Germinal center (tissue), 1 donor: ENCODE data around the gene ITGAD.
"Not testable (repeated sequence)": the region's sequence is repeated elsewhere in the genome, so short reads cannot be mapped to it uniquely, and the experiment has no call there.

ENCODE experiments used
- DNase-seq: peaks from one replicate; pipeline ENCODE4 v3.0.0; 2012; ENCODE audit warnings: mixed read lengths, low spot score

The ITGAD gene

GRCh38 chr16:31430380-31431052, 37.4 kb downstream of the ITGAD start:
- DNase-seq = no peak

DNA sequence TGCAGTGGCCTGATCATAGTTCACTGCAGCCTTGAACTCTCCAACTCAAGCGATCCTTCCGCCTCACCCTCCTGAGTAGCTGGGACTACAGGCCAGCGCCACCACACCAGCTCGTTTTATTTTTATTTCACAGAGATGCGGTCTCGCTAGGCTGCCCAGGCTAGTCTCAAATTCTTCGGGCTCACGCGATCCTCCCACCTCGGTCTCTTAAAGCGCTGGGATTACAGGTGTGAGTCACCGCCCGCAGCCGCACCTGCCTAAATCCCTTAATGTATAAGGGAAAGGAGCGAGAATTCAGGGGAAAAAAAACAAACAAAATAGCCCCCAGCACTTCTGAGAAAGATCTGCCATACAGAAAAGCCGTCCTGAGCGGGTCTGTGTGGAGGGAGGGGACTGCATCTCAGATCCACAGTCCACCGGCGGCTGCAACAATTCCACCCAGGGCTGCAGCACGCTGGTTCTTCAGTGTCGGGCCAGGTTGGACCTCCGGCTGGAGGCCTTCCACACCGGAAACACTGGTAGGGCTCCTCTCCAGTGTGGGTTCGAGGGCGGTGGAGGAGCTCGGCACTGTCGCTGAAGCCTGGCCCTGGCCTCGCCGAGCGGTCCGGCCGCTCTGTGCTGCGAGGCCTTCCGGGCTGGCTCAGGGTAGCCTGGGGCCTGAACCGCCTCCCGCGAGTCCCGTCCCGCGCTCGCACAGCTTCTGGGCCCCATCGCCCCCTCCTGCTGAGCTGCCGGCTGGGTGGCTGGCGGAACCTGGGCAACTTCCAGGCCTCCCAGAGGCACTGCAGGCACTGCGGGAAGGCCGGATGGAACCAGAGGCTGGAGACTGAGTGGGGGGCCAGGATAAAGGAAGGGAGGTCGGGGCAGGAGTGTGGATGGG, 42.4 kb downstream of the ITGAD start:
- no peak for DNase-seq

DNA sequence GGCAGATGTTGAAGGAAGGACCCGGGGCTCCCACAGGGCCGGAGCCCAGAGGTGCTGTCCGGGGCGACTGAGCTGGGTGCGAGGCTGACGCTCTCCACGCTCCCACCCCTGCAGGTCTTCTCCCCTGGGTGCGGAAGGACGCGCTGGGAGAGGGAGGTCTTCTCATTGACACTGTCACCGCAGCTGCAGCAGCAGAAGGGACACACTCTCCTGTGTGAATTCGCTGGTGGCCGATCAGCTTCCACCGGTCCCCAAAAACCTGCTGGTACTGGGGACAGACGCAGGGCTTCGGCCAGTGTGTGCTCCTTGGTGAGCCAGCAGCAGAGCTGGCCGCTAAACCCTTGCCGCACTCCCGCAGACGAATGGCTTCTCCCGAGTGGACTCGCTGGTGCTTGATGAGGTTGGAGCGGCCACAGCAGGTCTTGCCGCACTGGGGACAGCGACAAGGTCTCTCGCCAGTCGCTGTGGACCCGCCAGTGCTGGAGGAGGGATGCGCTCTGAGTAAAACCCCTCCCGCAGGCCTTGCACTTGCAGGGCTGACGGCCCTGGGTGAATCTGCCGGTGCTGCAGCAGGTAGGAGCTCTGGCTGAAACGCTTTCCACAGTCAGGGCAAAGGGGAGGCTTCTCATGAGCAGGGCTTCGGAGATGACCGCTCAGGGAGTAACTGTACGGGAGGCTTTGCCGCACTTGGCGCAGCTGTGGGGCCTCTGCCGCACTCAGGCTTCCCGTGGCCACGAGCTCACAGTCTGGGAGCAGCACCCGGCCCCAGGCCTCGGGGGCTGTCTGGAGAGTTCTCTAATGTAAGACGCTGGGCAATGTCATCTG, 43.3 kb downstream of the ITGAD start:
- no peak for DNase-seq

- DNase-seq = no peak
These were observed 45.3 kb downstream of the ITGAD start for GRCh38 chr16:31438414-31438813.

- DNase-seq = peak; percentile 47
These were observed 45.9 kb downstream of the ITGAD start for GRCh38 chr16:31439023-31439422.

GRCh38 chr16:31439519-31439918, 46.4 kb downstream of the ITGAD start:
- no peak for DNase-seq

- no peak for DNase-seq
These were observed 47.5 kb downstream of the ITGAD start for GRCh38 chr16:31440516-31441184.

DNA sequence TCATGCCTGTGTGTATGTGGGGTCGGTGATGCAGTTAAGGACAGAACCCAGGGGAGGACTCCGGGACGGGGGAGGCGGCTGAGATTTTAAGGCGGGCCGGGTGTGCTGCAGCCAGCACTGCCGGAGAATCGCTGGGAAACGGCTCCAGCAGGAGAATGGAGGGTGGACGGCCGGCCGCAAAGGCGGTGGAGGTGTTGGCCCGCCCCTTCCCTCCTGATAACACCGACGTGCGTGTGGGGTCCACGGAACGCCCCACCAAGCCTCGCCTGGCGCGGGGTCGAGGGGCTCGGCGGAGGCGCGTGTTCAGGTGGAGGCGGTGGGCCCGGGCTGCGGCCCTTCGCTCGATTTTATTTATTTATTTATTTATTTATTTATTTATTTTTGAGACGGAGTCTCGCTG, 48.8 kb downstream of the ITGAD start:
- no peak for DNase-seq

DNA sequence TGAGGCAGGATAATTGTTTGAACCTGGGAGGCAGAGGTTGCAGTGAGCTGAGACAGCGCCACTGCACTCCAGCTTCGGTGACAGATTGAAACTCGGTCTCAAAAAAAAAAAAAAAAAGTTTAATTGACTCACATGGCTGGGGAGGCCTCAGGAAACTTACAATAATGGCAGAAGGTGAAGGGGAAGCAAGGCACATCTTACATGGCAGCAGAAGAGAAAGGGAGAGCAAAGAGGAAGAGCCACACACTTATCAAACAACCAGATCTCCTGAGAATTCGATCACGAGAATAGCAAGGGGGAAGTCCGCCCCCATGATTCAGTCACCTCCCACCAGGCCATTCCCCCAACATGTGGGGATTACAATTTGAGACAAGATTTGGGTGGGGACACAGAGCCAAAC, 52.8 kb downstream of the ITGAD start:
- not testable (repeated sequence) for DNase-seq

DNA sequence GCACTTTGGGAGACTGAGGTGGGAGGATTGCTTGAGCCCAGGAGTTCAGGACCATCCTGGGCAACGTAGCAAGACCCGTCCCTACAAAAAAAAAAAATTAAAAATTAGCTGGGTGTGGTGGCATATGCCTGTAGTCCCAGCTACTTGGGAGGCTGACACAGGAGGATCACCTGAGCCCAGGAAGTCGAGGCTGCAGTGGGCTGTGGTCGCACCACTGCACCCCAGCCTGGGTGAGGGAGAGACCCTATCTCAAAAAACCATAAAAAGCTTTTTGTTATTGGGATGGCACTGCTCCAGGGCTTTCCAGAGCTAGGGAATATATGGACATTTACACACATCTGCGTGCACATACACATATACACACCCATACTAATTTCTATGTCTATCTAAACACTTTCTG, 58.1 kb downstream of the ITGAD start:
- DNase-seq = no peak

- no peak for DNase-seq
These were observed 58.7 kb downstream of the ITGAD start for GRCh38 chr16:31451681-31452351.

DNA sequence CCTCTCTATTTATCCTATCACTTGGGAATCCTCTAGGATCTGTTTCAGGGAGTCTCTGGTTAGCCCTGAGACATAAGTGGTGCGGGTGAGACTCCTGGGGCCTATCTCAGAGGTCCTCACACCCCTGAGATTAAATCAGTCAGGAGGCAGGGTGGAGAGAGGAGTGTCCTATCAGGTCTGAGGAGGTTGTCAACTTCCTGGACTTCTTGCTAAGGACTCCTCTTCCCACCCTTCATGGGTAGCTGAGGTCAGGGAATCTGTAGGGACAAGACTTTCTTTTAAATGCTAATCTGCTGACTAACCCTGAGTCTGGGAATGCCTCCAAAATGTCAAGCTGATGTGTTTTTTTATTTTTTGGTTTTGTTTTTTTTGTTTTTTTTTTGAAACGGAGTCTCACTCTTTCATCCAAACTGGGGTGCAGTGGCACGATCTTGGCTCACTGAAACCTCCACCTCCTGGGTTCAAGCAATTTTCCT, 59.5 kb downstream of the ITGAD start:
- no peak for DNase-seq

DNA sequence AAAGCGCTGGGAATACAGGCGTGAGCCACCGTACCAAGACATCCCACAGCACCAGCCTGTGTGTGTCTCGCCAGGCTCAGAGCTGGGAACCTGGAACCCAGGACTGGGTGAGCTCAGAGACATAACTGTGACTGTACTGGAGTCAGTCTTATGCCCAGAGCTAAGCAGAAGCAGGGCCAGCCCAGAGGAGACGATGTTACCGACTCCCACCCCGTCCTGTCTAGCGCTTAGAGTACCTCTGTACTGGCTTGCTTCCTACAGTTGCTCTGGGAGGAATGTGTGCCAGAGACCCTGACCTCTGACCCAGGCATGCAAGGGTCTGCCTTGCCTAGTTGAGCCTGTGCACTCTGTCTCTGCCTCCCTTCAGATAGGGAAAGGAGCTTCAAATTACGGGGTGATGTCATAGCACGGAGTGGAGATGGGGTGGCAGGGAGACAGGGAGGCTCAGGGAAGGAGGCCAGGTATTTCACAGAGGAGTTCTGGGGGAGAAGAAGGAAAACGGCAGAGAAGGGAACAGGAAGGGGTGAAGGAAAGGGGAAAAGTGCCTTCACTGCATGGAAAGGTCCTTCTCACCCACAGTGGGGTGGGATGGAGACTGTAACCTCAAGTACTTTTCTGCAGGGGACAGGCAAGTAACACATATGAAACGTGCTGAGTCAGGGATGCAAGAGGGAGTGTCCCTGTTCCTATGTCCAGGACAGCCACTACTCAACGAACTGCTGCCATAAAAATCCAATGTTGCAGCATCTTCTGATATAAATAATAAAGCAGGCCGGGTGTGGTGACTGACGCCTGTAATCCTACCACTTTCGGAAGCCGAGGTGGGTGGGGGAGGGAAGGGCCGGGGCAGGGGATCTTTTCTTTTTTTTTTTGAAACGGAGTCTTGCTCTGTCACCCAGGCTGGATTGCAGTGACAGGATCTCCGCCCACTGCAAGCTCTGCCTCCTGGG, 60.4 kb downstream of the ITGAD start:
- no peak for DNase-seq

- DNase-seq = peak; percentile 5
These were observed 62.6 kb downstream of the ITGAD start for GRCh38 chr16:31455601-31456314.

GRCh38 chr16:31456988-31457360, 63.8 kb downstream of the ITGAD start:
- no peak for DNase-seq

- peak; percentile 49 for DNase-seq
These were observed 65.1 kb downstream of the ITGAD start for GRCh38 chr16:31458073-31458843.

DNA sequence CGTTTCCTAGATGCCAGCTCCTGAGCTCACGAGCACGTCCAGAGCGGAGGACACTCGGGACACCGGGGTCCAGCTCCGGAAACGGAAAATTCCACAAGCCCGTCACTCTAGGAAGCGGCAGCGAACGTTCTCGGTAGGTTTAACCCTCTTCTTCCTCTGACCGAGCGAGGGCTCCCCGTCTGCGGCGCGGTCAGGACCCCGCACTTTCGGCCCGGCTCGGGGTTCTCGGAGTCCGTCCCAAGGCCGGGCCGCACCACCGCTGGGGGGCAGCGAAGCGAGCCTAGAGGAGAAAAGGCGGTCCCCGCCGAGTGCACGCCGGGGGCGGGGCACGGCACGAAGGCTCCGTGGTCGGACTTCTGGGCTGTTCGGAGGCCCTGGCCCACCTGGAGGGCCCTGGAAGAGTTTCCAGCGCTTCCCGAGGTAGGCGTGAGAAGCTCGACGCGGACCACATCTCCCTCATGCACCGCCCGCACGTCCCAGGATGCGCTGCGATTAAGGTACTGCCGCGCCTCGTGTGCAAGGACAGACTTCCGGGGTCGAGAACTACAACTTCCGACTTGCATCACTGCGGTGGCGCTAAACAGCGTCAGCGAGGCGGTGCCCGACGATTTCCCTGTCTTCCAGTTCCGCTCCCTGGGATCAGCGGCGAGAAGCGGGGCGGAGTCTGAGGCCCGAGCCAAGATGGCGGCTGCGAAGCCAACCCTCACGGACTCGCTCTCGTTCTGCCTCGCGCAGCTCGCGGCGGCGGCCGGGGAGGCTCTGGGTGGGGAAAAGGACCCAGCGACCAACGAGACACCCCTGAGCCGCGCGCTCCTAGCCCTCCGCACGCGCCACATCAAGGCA, 65.9 kb downstream of the ITGAD start, which contains the start of gene ARMC5:
Gene ARMC5, plus strand, starts transcription at position 658 of the 843 bp plus-strand sequence. Its CDS starts 24 bp downstream, at position 682.
- DNase-seq = peak; percentile 93
